ENCODE measurements around the gene CERS6. TPM values are rescaled to one million over a fixed set of nuclear protein-coding genes. Genes with fewer than 3 reads are reported as not detected.
A peak's percentile ranks its signal among the peaks of the same experiment; 100 is the strongest.

The CERS6 gene
- total RNA-seq, 1 experiment from 2014 or later, result 17.3 TPM

DNA sequence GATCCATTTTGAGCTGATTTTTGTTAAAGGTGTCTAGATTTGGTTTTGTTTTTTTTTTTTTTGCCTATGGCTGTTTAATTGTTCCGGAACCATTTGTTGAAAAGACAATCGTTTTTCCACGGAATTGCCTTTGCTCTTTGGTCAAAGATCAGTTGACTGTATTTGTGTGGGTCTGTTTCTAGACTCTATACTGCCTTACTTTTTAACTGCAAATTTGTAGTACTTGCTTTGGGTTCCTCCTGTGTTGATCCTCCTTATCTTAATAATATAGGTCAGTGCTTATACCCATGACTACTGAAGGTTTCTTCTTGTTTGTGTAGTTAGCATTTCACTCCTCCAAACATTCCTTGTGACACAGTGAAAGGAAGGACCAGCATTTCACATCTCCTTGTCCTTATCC is 30.4 kb downstream of the CERS6 start:
- POLR2A ChIA-PET, result no interaction called here
- Mint-ChIP-seq H3K9me3 (peaks cover 11% of the 10 kb centered on the region), H3K4me3 (no peak overlapping the region), H3K27ac (peak overlapping the region; percentile 29; the same call in 1 of the 2 replicates), H3K4me1 (peaks cover 60% of the 10 kb centered on the region), H3K27me3 (ENCODE audit: low read depth) (no peaks in the 10 kb centered on the region), H3K36me3 (peaks cover 7% of the 10 kb centered on the region)
- ATAC-seq (no peak), DNase-seq (ENCODE audit: low spot score) (no peak)
- TF ChIP-seq SP1 (CRISPR knock-in tag; conservative IDR thresholded peaks at IDR 0.05) (no peak), ZNF263 (CRISPR knock-in tag; IDR thresholded peaks at IDR 0.05; ENCODE audit: low read depth) (no peak), NFATC4 (CRISPR knock-in tag; IDR thresholded peaks at IDR 0.05) (no peak), USF2 (CRISPR knock-in tag; IDR thresholded peaks at IDR 0.05) (no peak), ZNF416 (CRISPR knock-in tag; IDR thresholded peaks at IDR 0.05) (no peak), NFE2L1 (CRISPR knock-in tag; IDR thresholded peaks at IDR 0.05) (no peak), ZNF512 (CRISPR knock-in tag; IDR thresholded peaks at IDR 0.05; ENCODE audit: borderline replicate concordance) (no peak)
- TF ChIP-seq, protein P1, sequence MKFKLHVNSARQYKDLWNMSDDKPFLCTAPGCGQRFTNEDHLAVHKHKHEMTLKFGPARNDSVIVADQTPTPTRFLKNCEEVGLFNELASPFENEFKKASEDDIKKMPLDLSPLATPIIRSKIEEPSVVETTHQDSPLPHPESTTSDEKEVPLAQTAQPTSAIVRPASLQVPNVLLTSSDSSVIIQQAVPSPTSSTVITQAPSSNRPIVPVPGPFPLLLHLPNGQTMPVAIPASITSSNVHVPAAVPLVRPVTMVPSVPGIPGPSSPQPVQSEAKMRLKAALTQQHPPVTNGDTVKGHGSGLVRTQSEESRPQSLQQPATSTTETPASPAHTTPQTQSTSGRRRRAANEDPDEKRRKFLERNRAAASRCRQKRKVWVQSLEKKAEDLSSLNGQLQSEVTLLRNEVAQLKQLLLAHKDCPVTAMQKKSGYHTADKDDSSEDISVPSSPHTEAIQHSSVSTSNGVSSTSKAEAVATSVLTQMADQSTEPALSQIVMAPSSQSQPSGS (CRISPR knock-in tag; IDR thresholded peaks at IDR 0.05; ENCODE audit: borderline replicate concordance, low read depth), result no peak
- TF ChIP-seq, protein P2, sequence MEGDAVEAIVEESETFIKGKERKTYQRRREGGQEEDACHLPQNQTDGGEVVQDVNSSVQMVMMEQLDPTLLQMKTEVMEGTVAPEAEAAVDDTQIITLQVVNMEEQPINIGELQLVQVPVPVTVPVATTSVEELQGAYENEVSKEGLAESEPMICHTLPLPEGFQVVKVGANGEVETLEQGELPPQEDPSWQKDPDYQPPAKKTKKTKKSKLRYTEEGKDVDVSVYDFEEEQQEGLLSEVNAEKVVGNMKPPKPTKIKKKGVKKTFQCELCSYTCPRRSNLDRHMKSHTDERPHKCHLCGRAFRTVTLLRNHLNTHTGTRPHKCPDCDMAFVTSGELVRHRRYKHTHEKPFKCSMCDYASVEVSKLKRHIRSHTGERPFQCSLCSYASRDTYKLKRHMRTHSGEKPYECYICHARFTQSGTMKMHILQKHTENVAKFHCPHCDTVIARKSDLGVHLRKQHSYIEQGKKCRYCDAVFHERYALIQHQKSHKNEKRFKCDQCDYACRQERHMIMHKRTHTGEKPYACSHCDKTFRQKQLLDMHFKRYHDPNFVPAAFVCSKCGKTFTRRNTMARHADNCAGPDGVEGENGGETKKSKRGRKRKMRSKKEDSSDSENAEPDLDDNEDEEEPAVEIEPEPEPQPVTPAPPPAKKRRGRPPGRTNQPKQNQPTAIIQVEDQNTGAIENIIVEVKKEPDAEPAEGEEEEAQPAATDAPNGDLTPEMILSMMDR (IDR thresholded peaks at IDR 0.05), result no peak
- TF ChIP-seq, protein P3, sequence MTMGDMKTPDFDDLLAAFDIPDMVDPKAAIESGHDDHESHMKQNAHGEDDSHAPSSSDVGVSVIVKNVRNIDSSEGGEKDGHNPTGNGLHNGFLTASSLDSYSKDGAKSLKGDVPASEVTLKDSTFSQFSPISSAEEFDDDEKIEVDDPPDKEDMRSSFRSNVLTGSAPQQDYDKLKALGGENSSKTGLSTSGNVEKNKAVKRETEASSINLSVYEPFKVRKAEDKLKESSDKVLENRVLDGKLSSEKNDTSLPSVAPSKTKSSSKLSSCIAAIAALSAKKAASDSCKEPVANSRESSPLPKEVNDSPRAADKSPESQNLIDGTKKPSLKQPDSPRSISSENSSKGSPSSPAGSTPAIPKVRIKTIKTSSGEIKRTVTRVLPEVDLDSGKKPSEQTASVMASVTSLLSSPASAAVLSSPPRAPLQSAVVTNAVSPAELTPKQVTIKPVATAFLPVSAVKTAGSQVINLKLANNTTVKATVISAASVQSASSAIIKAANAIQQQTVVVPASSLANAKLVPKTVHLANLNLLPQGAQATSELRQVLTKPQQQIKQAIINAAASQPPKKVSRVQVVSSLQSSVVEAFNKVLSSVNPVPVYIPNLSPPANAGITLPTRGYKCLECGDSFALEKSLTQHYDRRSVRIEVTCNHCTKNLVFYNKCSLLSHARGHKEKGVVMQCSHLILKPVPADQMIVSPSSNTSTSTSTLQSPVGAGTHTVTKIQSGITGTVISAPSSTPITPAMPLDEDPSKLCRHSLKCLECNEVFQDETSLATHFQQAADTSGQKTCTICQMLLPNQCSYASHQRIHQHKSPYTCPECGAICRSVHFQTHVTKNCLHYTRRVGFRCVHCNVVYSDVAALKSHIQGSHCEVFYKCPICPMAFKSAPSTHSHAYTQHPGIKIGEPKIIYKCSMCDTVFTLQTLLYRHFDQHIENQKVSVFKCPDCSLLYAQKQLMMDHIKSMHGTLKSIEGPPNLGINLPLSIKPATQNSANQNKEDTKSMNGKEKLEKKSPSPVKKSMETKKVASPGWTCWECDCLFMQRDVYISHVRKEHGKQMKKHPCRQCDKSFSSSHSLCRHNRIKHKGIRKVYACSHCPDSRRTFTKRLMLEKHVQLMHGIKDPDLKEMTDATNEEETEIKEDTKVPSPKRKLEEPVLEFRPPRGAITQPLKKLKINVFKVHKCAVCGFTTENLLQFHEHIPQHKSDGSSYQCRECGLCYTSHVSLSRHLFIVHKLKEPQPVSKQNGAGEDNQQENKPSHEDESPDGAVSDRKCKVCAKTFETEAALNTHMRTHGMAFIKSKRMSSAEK (CRISPR knock-in tag; IDR thresholded peaks at IDR 0.05; ENCODE audit: borderline replicate concordance), result no peak
- CTCF ChIA-PET, result no interaction called here

GRCh38 chr2:168490015-168490874 is 34.2 kb downstream of the CERS6 start:
- Mint-ChIP-seq H3K4me1 (peaks cover 47% of the 10 kb centered on the region), H3K4me3 (no peak overlapping the region), H3K27me3 (ENCODE audit: low read depth) (no peaks in the 10 kb centered on the region), H3K9me3 (peaks cover 17% of the 10 kb centered on the region), H3K27ac (peak overlapping the region; percentile 73), H3K36me3 (peaks cover 13% of the 10 kb centered on the region)
- TF ChIP-seq RELA (CRISPR knock-in tag; IDR thresholded peaks at IDR 0.05; ENCODE audit: borderline replicate concordance) (no peak), TEAD4 (CRISPR knock-in tag; IDR thresholded peaks at IDR 0.05) (no peak), ZNF671 (CRISPR knock-in tag; IDR thresholded peaks at IDR 0.05) (no peak), ESRRA (CRISPR knock-in tag; IDR thresholded peaks at IDR 0.05; ENCODE audit: borderline replicate concordance) (no peak), GABPB1 (CRISPR knock-in tag; IDR thresholded peaks at IDR 0.05) (peak; percentile 80)
- ATAC-seq, result peak; percentile 75
- POLR2A ChIA-PET, result interaction anchor here (0.6 kb wide), 1 partner anchor 144 kb away, joined by 3 read pairs; no protein-coding TSS in a partner anchor
- CTCF ChIA-PET, result interaction anchor here (0.9 to 1.2 kb wide), 2 partner anchors 20 to 154 kb away, joined by 4 read pairs; no protein-coding TSS in a partner anchor
- no peak for DNase-seq (ENCODE audit: low spot score)

Data from WTC11 (cell line).